ENCODE data around the gene KRTAP12-3. TPM values are rescaled to one million over a fixed set of nuclear protein-coding genes. Genes with fewer than 3 reads are reported as not detected.
"Not testable (repeated sequence)": the region's sequence is repeated elsewhere in the genome, so short reads cannot be mapped to it uniquely, and the experiment has no call there.

Gene KRTAP12-3
- total and polyA plus RNA-seq, 9 donors = not detected

DNA sequence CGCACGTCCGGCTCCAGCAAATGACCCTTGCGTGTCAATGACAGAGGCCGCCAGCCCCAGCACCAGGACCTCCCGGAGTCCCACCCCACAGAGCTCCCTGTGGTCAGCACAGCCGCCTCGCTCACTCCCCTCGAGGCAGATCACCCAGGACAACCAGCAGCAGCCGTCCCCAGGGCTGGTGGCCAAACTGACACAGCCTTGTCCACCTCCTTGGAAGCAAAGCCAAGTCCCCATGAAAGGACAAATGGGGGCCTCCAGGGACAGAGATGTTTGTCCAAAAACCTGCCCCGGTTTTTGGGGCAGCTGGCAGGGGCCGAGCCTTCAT is 18.4 kb upstream of the KRTAP12-3 start:
- peaks cover 7% of the 10 kb centered on the region for H3K9me3 ChIP-seq (replicated peaks; ENCODE audit: control insufficient read depth, low read depth, low read length)
- no peaks in the 10 kb centered on the region for H3K27me3 ChIP-seq (ENCODE audit: control insufficient read depth, insufficient read depth, low read length)
- peaks cover 2% of the 10 kb centered on the region for H3K4me1 ChIP-seq (ENCODE audit: control insufficient read depth, insufficient read depth, low read length)
- H3K36me3 ChIP-seq (ENCODE audit: control insufficient read depth, insufficient read depth, low read length) = no peaks in the 10 kb centered on the region
- DNase-seq = no peak
- H3K27ac ChIP-seq (ENCODE audit: low read length) = no peak overlapping the region
- H3K4me3 ChIP-seq (ENCODE audit: low read length) = no peak overlapping the region
- 79% methylated on average over 12 of the region's 12 CpGs for WGBS (ENCODE audit: insufficient coverage)

DNA sequence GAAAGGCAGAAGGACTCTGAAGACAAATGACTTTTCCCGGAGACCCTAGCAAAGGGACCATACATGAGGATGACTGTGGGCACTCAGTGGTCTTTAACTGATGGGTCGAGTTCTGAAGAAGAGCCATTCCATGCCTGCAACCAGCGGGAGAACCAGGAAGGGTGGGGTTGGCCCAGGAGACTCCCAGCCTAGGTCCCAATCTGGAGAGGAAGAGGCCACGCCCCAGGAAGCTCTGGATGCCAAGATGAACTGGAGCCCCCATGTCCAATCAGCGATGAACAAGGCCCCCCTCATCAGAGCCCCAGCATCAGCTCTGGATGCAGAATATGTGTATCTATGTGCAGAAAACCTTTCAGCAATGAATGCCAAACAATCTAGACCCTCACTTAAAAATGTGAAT is 17.0 kb upstream of the KRTAP12-3 start:
- H3K27me3 ChIP-seq (ENCODE audit: control insufficient read depth, insufficient read depth, low read length) = no peaks in the 10 kb centered on the region
- no peaks in the 10 kb centered on the region for H3K36me3 ChIP-seq (ENCODE audit: control insufficient read depth, insufficient read depth, low read length)
- no peak overlapping the region for H3K4me3 ChIP-seq (ENCODE audit: low read length)
- WGBS (ENCODE audit: insufficient coverage) = 88% methylated on average over 3 of the region's 5 CpGs
- H3K9me3 ChIP-seq (replicated peaks; ENCODE audit: control insufficient read depth, low read depth, low read length) = peaks cover 9% of the 10 kb centered on the region
- no peak overlapping the region for H3K27ac ChIP-seq (ENCODE audit: low read length)
- peaks cover 2% of the 10 kb centered on the region for H3K4me1 ChIP-seq (ENCODE audit: control insufficient read depth, insufficient read depth, low read length)
- no peak for DNase-seq

DNA sequence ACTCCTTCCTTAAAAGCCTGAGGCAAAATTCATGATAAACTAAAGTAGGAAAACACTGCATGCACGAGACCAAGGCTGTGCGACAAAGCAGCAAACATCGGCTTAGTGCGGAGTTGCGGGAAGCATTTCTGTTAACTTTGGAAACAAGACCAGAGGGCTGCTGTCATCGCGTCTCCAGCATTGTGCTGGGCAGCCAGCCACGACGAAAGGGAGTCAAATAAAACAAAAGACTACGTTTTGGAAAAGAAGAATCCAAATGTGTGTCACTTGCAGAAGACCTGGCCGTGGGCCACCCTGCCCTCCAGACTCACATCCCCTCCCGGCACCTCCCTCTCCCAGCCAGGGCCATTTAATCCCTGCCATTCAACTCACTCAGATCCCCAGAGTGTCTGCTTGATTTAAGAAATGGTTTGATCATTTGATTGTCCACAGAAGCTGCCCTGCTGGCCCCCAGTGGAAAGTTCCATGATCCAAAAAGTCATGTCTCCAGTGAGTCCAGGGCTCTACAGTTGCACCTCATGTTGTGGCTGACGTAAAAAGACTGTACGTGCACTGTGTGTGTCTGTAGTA is 13.9 kb upstream of the KRTAP12-3 start:
- no peaks in the 10 kb centered on the region for H3K36me3 ChIP-seq (ENCODE audit: control insufficient read depth, insufficient read depth, low read length)

DNA sequence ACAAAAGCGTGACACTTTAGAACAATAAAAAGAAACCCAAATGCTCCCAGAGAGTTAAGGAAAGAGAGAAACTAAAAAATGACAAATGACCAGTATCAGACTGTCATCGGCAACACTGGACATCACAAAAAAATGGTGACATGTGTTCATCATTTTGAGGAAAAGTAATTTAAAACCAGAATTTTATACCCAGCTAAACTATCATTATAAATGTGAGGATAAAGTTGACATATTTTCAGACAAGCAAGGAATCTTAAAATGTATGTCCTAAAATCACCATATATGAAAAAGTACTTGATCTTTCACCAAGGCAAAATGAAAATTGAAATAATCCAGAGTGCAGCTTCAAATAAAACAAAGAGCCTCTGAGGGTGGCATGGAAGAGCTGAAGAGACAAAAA is 12.9 kb upstream of the KRTAP12-3 start:
- Histone ChIP-seq H3K36me3 (ENCODE audit: control insufficient read depth, insufficient read depth, low read length) (no peaks in the 10 kb centered on the region), H3K4me3 (ENCODE audit: low read length) (no peak overlapping the region), H3K4me1 (ENCODE audit: control insufficient read depth, insufficient read depth, low read length) (peaks cover 2% of the 10 kb centered on the region), H3K27me3 (ENCODE audit: control insufficient read depth, insufficient read depth, low read length) (no peaks in the 10 kb centered on the region), H3K27ac (ENCODE audit: low read length) (no peak overlapping the region), H3K9me3 (replicated peaks; ENCODE audit: control insufficient read depth, low read depth, low read length) (peaks cover 9% of the 10 kb centered on the region)
- no CpG with 5 or more reads among the region's 2 CpGs for WGBS (ENCODE audit: insufficient coverage)
- no peak for DNase-seq

More for the DNA sequence above, 13.9 kb upstream of the KRTAP12-3 start:
- H3K27ac ChIP-seq (ENCODE audit: low read length) = no peak overlapping the region
- no peak for DNase-seq
- H3K4me3 ChIP-seq (ENCODE audit: low read length) = no peak overlapping the region
- 85% methylated on average over 12 of the region's 14 CpGs for WGBS (ENCODE audit: insufficient coverage)
- peaks cover 2% of the 10 kb centered on the region for H3K4me1 ChIP-seq (ENCODE audit: control insufficient read depth, insufficient read depth, low read length)
- no peaks in the 10 kb centered on the region for H3K27me3 ChIP-seq (ENCODE audit: control insufficient read depth, insufficient read depth, low read length)
- H3K9me3 ChIP-seq (replicated peaks; ENCODE audit: control insufficient read depth, low read depth, low read length) = peaks cover 9% of the 10 kb centered on the region

DNA sequence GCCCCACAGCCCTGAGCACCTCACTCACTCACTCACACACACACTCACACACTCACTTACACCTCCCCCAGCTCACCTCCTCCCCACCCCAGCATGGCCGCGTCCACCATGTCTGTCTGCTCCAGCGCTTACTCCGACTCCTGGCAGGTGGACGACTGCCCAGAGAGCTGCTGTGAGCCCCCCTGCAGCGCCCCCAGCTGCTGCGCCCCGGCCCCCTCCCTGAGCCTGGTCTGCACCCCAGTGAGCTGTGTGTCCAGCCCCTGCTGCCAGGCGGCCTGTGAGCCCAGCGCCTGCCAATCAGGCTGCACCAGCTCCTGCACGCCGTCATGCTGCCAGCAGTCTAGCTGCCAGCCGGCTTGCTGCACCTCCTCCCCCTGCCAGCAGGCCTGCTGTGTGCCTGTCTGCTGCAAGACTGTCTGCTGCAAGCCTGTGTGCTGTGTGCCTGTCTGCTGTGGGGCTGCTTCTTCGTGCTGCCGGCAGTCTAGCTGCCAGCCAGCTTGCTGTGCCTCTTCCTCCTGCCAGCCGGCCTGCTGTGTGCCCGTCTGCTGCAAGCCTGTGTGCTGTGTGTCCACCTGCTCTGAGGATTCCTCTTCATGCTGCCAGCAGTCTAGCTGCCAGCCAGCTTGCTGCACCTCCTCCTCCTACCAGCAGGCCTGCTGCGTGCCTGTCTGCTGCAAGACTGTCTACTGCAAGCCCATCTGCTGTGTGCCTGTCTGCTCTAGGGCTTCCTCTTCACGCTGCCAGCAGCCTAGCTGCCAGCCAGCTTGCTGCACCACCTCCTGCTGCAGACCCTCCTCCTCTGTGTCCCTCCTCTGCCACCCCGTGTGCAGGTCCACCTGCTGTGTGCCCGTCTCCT is 11.1 kb upstream of the KRTAP12-3 start, which contains the start of gene KRTAP10-11:
Gene KRTAP10-11 (plus strand): TSS at position 49 of the 856 bp plus-strand sequence. CDS start 45 bp downstream, at position 94.
- WGBS (ENCODE audit: insufficient coverage) = 75% methylated on average over 21 of the region's 21 CpGs
- DNase-seq; H3K4me3 ChIP-seq (ENCODE audit: low read length); H3K4me1 ChIP-seq (ENCODE audit: control insufficient read depth, insufficient read depth, low read length); H3K27ac ChIP-seq (ENCODE audit: low read length); H3K27me3 ChIP-seq (ENCODE audit: control insufficient read depth, insufficient read depth, low read length); H3K9me3 ChIP-seq (replicated peaks; ENCODE audit: control insufficient read depth, low read depth, low read length); H3K36me3 ChIP-seq (ENCODE audit: control insufficient read depth, insufficient read depth, low read length): not testable (repeated sequence)

DNA sequence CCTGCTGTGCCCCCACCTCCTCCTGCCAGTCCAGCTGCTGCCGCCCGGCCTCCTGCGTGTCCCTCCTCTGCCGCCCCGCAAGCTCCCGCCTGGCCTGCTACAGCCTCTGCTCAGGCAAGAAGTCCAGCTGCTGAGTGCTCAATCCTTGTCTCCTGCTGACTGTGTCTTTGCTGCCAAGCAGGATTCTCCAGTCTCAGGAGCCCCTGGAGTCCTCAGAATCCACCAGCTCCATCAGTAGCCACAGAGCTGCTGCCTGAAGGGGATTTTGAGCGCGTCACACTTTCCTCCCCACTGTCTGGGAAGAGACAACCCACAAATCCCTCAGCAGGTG is 10.5 kb upstream of the KRTAP12-3 start:
- 38% methylated on average over 7 of the region's 8 CpGs for WGBS (ENCODE audit: insufficient coverage)
- peak; percentile 19 for DNase-seq
- H3K9me3 ChIP-seq (replicated peaks; ENCODE audit: control insufficient read depth, low read depth, low read length) = peaks cover 9% of the 10 kb centered on the region

DNA sequence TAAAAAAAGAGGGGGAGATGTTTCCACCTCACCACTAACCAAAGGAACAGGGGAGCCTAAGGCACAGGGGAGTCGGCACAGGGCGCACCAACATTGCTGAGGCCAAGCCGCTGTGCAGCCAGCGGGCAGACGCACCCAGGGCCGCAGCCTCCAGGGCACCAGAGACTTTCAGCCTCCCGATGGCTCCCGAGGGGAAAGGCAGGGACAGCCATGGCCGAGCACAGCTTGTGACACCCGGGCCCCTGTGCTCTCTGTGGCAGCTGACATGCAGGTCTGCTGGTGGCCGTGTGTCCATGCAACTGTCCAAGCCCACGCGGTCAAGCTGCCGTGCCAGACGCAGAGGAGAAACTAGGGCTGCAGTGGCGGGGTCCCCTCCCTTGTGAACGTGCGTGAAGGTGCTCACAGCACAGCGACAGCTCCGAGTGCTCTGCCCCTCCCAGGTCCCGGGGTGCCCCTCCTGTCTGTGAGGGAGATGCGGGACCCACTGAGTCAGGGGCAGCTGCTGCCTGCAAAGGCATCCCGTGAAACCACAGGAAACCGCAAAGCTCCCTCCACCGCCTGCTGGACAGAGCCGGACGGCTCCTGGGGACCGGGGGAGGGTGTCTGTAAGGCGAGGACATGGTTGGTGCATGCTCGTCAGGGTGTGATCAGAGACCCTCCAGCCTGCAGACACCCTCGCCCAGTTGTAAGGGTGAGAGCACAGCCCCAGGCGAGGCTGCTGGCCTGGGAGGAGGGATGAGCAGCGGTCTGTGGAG is 9.0 kb upstream of the KRTAP12-3 start:
- H3K9me3 ChIP-seq (replicated peaks; ENCODE audit: control insufficient read depth, low read depth, low read length) = peaks cover 8% of the 10 kb centered on the region
- H3K27ac ChIP-seq (ENCODE audit: low read length) = no peak overlapping the region
- H3K4me1 ChIP-seq (ENCODE audit: control insufficient read depth, insufficient read depth, low read length) = peaks cover 2% of the 10 kb centered on the region
- WGBS (ENCODE audit: insufficient coverage) = 66% methylated on average over 30 of the region's 33 CpGs
- no peak overlapping the region for H3K4me3 ChIP-seq (ENCODE audit: low read length)
- no peaks in the 10 kb centered on the region for H3K36me3 ChIP-seq (ENCODE audit: control insufficient read depth, insufficient read depth, low read length)
- no peak for DNase-seq
- H3K27me3 ChIP-seq (ENCODE audit: control insufficient read depth, insufficient read depth, low read length) = no peaks in the 10 kb centered on the region

More for the DNA sequence above, 10.5 kb upstream of the KRTAP12-3 start:
- Histone ChIP-seq H3K27ac (ENCODE audit: low read length) (no peak overlapping the region), H3K4me1 (ENCODE audit: control insufficient read depth, insufficient read depth, low read length) (peaks cover 2% of the 10 kb centered on the region), H3K4me3 (ENCODE audit: low read length) (no peak overlapping the region), H3K27me3 (ENCODE audit: control insufficient read depth, insufficient read depth, low read length) (no peaks in the 10 kb centered on the region), H3K36me3 (ENCODE audit: control insufficient read depth, insufficient read depth, low read length) (no peaks in the 10 kb centered on the region)

DNA sequence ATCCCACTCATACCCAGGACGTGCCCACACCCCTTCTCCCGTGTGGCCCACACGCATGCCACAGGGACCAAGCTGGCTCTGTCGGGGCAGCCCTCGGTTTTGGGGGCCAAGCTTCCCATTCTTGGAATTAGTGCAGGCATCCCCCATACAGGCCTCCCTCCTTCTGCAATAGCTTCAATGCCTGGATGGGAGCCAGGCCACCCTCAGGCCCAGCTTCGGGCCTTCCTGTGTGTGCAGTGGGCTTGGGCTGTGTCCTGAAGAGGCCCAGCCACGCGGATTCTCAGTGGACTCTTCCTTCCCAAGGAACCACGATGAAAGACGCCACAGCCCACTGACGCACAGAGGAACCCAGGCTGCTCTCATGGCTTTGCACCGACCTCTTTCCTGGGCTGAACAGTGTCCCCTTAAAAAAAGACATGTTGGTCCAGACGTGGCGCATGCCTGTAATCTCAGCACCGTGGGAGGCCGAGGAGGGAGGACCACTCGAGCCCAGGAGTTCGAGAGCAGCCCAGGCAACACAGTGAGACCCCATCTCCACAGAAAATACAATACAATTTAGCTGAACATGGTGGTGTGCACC is 8.1 kb upstream of the KRTAP12-3 start:
- Histone ChIP-seq H3K27ac (ENCODE audit: low read length) (no peak overlapping the region), H3K4me3 (ENCODE audit: low read length) (no peak overlapping the region), H3K4me1 (ENCODE audit: control insufficient read depth, insufficient read depth, low read length) (peaks cover 2% of the 10 kb centered on the region), H3K9me3 (replicated peaks; ENCODE audit: control insufficient read depth, low read depth, low read length) (no peaks in the 10 kb centered on the region), H3K36me3 (ENCODE audit: control insufficient read depth, insufficient read depth, low read length) (no peaks in the 10 kb centered on the region), H3K27me3 (ENCODE audit: control insufficient read depth, insufficient read depth, low read length) (peaks cover 6% of the 10 kb centered on the region)
- peak; percentile 18 for DNase-seq
- 63% methylated on average over 16 of the region's 18 CpGs for WGBS (ENCODE audit: insufficient coverage)

DNA sequence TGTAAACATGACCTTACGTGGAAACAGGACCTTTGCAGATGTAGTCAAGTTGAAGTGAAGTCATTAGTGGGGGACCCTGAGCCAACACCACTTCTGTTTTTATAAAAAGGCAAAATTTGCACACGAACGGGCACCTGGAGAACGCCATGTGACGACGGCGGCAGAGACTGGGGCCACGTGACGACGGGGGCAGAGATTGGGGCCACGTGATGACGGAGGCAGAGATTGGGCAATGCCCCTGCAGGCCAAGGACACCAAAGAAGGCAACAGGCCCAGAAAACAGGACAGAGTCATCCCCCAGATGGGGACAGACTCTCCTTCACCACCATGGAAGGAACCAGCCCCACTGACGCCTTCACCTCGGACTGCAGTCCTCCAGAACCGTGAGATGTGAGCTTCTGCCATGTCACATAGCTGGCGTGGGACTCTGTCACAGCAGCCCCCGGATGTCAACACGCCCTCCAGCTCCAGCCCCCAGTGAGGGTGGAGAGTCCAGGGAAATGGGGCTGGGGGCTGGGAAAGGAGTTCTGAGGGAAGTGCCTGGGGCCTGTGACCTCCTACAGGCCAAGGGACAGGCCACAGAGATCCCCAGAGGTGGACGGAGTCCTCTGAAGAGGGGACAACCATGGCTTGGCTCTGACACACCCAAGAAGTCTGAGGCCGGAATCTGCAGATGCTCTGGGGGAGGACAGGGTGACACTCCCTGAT is 7.3 kb upstream of the KRTAP12-3 start:
- peaks cover 2% of the 10 kb centered on the region for H3K4me1 ChIP-seq (ENCODE audit: control insufficient read depth, insufficient read depth, low read length)
- DNase-seq = no peak
- H3K27me3 ChIP-seq (ENCODE audit: control insufficient read depth, insufficient read depth, low read length) = peaks cover 6% of the 10 kb centered on the region
- no peak overlapping the region for H3K4me3 ChIP-seq (ENCODE audit: low read length)
- H3K27ac ChIP-seq (ENCODE audit: low read length) = no peak overlapping the region
- H3K9me3 ChIP-seq (replicated peaks; ENCODE audit: control insufficient read depth, low read depth, low read length) = no peaks in the 10 kb centered on the region
- H3K36me3 ChIP-seq (ENCODE audit: control insufficient read depth, insufficient read depth, low read length) = no peaks in the 10 kb centered on the region
- 90% methylated on average over 15 of the region's 20 CpGs for WGBS (ENCODE audit: insufficient coverage)

Measured in muscle of leg (tissue), 11 donors.